Coronary artery (tissue), 2 donors: Measurements from ENCODE around the gene RERE.

Source experiments
- DNase-seq: peaks from one replicate; pipeline ENCODE4 v3.0.0-alpha.2; 2017; ENCODE audit warnings: low spot score
- H3K27ac ChIP-seq, 2 donors: fragments of 200-600 bp; sonication (generic); one replicate each; pipeline ENCODE4 v1.5.1; 2016 to 2019
- H3K4me3 ChIP-seq: fragments of 200-600 bp; sonication (generic); 2 replicates; pipeline ENCODE4 v1.5.1; 2016; ENCODE audit warnings: mild to moderate bottlenecking, moderate library complexity
- TF ChIP-seq, protein P1 (sequence below): fragments of 200-600 bp; sonication (generic); IDR thresholded peaks from one replicate; pipeline ENCODE4 v1.5.1; 2019; ENCODE audit warnings: antibody characterized with exemption

RERE gene

DNA sequence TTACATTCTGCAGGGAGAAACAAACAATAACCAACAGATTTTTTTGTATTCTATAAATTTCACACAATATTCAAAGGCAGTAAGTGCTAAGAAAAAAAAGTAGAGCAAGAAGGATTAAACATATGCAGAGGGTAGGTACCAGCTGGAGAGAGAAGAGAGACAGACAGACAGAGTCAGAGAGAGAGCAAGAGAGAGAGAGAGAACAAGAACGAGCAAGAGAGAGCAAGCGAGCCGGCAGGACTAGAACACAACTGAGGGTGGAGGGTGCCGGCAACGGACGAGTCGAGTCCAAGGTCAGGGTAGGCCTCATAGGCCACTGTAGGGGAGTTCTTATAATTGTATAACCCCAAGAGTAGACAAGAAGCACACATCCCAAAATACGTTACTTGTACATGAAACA, 97.1 kb downstream of the RERE start:
- no peak overlapping the region for H3K27ac ChIP-seq
- H3K4me3 ChIP-seq: no peak overlapping the region
- TF ChIP-seq, protein P1, sequence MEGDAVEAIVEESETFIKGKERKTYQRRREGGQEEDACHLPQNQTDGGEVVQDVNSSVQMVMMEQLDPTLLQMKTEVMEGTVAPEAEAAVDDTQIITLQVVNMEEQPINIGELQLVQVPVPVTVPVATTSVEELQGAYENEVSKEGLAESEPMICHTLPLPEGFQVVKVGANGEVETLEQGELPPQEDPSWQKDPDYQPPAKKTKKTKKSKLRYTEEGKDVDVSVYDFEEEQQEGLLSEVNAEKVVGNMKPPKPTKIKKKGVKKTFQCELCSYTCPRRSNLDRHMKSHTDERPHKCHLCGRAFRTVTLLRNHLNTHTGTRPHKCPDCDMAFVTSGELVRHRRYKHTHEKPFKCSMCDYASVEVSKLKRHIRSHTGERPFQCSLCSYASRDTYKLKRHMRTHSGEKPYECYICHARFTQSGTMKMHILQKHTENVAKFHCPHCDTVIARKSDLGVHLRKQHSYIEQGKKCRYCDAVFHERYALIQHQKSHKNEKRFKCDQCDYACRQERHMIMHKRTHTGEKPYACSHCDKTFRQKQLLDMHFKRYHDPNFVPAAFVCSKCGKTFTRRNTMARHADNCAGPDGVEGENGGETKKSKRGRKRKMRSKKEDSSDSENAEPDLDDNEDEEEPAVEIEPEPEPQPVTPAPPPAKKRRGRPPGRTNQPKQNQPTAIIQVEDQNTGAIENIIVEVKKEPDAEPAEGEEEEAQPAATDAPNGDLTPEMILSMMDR: no peak
- DNase-seq: no peak

DNA sequence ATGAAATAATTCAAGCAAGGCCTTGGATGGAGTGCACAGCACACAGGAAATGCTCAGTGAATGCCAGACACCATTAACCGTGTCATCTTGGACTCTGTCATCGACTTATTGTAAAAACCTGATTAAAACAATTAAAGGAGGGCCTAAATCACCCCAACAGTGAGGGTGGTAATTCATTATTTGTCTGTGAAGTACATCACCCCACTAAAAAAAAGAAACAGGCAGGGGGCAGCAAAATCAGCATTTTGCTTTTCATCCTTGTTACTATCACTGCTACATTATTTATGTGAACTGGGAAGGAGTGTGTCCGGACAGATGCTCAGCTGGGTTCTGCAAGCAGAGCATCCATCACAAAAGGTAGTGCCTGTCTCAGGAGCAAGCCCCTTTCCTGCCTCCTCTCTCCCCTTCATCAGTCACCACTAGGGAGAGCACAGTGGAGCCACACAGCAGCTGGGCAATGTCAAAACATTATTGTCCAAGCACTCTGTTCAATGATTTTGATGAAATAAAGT, 98.5 kb downstream of the RERE start:
- no peak for DNase-seq
- TF ChIP-seq, protein P1: no peak
- Histone ChIP-seq H3K4me3 (no peak overlapping the region), H3K27ac (no peak overlapping the region)

DNA sequence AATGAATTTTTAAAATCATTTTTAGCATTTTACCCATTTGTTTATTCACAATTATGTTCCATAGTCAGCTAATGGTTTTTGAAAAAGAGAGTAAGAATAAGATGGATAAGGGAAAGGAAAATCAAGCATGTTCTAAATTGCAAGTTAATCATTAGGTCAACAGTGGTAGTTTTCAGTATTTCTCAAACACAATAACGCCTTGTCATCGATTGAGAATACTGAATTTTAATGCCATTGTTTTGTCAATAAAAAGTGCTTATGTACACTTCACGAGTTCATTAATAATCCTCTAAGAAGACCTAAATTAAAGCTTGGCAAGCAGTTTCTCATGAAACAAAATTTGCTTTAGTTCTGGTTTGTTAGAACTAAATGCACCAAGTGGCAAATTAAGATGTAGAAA, 100.3 kb downstream of the RERE start:
- TF ChIP-seq, protein P1: no peak
- no peak for DNase-seq
- no peak overlapping the region for H3K4me3 ChIP-seq
- H3K27ac ChIP-seq: no peak overlapping the region

DNA sequence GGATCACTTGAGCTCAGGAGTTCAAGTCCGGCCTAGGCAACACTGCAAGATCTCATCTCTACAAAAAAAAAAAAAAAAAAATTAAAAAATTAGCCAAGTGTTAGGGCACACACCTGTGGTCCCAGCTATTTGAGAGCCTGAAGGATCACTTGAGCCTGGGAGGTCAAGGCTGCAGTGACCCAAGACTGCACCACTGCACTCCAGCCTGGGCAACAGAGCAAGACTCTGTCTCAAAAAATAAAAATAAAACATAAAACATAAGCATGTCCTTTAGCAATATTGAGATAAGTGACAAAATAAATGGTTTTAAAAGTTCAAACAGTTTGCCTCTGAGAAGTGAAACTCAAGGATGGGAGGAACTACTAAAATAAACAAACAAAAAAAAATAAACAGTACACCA, 101.2 kb downstream of the RERE start:
- Histone ChIP-seq H3K4me3 (no peak overlapping the region), H3K27ac (no peak overlapping the region)
- DNase-seq: no peak
- TF ChIP-seq, protein P1: no peak

DNA sequence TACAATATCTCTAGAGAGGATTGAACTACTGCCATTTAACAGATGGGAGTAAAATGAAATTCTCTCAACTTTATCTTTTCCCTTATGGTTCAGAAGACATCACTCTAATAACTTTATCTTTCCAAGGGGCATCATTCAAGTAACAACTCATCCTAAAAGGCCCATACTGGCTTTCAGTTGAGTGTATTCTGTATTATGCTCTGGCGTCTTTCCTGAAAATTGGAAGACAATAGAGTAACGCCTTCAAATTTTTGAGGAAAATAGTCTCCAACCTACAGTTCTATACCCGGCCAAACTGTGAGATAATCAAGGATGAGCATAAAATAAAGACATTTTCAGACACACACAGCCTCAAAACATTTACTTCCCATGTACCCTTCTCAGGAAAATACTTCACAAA, 103.3 kb downstream of the RERE start:
- Histone ChIP-seq H3K27ac (no peak overlapping the region), H3K4me3 (no peak overlapping the region)
- TF ChIP-seq, protein P1: no peak
- DNase-seq: no peak

DNA sequence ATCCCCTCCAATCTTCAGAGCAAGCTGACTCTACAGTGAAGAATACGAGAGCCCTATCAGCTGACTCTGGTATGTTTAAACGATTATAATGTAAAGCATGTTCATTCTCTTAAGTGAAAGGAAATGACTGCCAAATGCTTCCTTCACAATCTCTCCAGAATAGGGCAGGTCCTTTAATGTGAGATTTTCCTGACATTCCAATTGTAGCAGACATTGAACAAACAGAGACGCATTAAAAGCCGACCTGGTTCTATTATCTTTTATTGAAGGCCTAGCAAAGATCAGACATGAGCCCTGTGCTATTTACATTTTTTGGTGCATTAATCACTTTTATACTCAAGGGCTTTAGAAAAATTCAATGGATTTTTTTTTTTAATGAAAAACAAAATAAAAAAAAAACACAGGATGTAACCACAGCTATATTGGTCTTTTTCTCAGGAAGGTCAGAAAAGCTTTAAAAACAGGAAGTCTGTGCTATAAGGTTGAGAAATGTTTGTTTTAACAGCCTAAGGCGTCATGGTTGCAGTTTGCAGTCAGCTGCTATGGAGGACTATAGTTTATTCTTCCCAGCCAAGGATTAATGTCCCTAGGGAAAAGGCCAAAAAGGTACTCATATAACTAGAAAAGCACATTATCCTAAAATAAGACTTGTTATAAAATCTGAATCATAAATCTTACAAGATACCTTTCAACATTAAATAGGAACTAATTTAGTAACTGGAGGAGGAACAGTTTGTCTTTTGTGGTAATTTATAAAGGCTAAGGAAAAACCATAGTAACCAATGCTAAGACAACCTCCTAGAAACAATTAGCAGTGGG, 104.8 kb downstream of the RERE start:
- Histone ChIP-seq H3K4me3 (peak overlapping the region; percentile 45), H3K27ac (peak overlapping the region; percentile 6 to 67)

More for the DNA sequence above, 104.8 kb downstream of the RERE start:
- TF ChIP-seq, protein P1: no peak
- no peak for DNase-seq
